ENCODE results near the gene TCN2.
"Not testable (repeated sequence)": the region's sequence is repeated elsewhere in the genome, so short reads cannot be mapped to it uniquely, and the experiment has no call there.

TCN2 gene

DNA sequence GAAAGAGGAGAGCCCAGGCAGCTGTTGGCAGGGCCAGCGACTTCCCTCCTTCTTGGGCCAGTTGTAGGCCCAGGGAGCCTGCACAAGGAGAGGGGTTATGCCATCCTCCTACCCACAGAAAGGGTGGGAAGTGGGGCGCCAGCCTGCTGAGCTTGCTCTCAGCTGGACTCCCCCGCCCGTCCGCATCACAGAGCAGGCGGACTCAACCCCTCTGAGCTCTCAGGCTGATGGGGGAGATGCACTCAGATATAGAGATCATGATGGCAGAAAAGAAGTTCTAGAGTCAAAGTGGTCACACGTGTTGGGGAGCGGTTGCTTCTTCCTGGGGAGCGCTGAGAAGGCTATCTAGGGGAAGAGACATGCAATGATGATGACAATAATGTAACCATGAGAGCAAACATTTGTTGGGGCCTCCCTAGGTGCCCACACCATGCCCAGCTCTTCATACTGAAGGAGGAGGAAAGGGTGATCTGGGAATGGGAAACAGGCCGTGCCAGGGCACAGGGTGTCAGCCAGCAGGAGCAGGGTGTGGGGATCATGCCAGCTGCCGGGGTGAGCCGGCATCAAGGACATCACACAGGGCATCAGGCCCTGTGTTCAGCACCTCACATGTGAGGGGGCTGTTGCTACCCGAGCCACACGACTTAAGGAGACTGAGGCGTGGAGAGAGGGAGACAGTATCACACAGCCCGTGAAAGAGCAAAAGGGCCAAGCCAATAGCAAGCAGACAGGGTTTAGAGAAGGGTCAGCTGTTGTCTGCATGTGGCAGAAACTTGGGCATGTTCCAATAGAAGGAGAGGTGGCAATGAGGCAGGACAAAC is 36.3 kb downstream of the TCN2 start:
- no peak for DNase-seq (ENCODE audit: low read depth in 1 of 2, low spot score in 1 of 2)

DNA sequence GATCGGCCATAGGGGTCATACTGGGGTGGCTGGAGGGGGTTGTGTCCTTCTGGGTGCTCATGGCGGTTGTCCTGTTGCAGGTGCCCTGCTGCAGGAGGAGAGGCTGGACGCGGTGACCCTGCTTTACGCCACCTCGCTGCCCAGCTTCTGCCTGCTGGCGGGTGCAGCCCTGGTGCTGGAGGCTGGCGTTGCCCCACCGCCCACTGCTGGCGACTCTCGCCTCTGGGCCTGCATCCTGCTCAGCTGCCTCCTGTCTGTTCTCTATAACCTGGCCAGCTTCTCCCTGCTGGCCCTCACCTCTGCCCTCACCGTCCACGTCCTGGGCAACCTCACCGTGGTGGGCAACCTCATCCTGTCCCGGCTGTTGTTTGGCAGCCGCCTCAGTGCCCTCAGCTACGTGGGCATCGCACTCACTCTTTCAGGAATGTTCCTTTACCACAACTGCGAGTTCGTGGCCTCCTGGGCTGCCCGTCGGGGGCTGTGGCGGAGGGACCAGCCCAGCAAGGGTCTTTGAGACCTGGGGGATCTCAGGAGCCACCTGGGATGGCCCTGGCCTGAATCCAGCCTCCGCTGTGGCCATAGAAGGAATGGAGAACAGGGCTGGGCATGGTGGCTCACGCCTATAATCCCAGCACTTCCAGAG is 39.7 kb downstream of the TCN2 start:
- DNase-seq (ENCODE audit: low read depth in 1 of 2, low spot score in 1 of 2), result no peak

DNA sequence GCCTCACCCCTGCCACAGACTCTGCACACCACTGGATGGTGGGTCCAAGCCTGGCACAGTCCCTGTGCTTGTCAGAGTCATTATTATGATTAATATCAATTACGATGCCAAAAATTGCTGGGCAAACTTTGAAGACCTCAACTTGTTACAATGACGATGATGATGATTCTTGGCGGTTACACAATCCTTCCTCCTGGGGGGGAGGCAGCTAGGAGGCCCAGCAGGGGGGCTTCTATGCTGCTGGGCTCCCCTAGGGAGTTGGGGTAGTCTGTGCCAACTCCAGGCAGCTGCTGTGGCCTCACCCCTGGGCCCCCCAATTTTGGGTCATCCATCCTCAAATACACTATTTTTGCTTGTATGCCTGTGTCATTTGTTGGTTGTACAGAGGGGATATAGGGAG is 40.6 kb downstream of the TCN2 start:
- DNase-seq (ENCODE audit: low read depth in 1 of 2, low spot score in 1 of 2), result no peak

GRCh38 chr22:30648825-30649224 is 41.9 kb downstream of the TCN2 start:
- DNase-seq (ENCODE audit: low read depth in 1 of 2, low spot score in 1 of 2), result no peak

DNA sequence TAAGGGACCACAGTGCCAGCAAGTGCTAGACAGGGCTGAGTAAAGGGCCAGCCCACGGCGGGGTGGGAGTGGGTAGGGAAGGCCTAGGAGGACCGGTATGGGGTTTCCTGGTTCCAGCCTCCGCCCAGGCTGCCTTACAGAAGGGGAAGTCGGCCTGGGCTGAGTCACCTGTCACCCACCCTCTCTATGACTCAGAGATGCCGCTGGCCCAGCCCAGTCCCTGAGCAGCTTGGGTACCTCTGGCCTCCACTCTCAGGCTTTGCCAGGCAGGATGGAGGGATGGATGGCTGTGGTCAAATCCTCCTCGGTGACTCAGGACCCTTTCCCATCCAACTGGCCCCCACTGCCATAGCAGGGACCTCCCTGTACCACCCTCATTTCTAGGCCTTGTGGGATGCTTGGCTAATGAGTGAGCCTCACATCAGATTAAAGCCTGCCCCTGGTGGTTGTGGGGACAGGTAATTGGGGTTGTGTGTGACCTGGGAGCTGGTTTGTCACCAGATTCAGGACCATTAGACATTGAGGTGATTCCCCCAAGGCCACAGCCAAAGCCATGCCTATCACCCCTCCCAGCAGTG is 42.5 kb downstream of the TCN2 start:
- DNase-seq (ENCODE audit: low read depth in 1 of 2, low spot score in 1 of 2), result peak; percentile 45 to 65

- DNase-seq (ENCODE audit: low read depth in 1 of 2, low spot score in 1 of 2), result no peak
These were observed 43.6 kb downstream of the TCN2 start for GRCh38 chr22:30650508-30651116.

GRCh38 chr22:30652852-30653251 is 45.9 kb downstream of the TCN2 start:
- DNase-seq (ENCODE audit: low read depth in 1 of 2, low spot score in 1 of 2), result no peak

GRCh38 chr22:30654361-30654760 is 47.4 kb downstream of the TCN2 start:
- no peak for DNase-seq (ENCODE audit: low read depth in 1 of 2, low spot score in 1 of 2)

DNA sequence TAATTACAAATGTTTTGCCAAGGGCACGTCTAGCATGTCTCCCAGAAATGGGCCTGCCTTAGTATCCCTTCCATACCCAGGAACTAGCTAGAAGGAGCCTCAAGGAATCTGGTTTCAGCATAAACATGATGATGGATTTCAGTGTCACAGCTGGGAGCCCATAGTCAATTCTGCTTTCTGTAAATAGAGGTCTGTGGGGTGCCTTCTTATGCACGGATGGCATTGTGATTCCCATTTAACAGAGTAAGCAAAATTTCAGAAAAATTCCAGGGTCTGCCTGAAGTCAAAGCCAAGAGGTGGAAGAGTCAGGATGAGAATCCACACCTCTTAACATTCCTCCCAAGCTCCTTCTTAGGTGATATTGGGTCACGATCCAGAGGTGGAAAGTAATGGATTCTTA is 48.6 kb downstream of the TCN2 start:
- DNase-seq (ENCODE audit: low read depth in 1 of 2, low spot score in 1 of 2), result no peak

GRCh38 chr22:30662040-30662439 is 55.1 kb downstream of the TCN2 start:
- DNase-seq (ENCODE audit: low read depth in 1 of 2, low spot score in 1 of 2), result no peak

- no peak for DNase-seq (ENCODE audit: low read depth in 1 of 2, low spot score in 1 of 2)
These were observed 57.8 kb downstream of the TCN2 start for GRCh38 chr22:30664798-30665197.

DNA sequence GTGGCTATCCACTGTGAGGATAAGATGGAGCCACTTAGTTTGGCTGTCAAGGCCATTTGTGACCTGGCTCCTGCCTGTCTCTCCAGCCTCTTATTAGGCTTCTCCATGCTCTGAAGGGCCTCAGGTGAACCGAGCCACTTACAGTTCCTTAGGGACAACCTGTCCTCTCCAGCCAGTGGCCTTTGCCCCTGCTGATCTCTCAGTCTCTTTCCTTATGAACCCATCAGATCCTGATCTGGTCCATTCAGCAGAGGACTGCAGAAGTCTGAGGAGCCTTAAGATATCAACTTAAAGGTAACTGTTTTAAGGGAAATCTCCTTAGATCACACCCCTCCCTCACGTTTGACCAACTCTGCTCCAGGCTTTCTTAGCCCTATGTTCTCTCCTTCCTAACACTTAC is 58.3 kb downstream of the TCN2 start:
- no peak for DNase-seq (ENCODE audit: low read depth in 1 of 2, low spot score in 1 of 2)

GRCh38 chr22:30665786-30666185 is 58.8 kb downstream of the TCN2 start:
- no peak for DNase-seq (ENCODE audit: low read depth in 1 of 2, low spot score in 1 of 2)

- no peak for DNase-seq (ENCODE audit: low read depth in 1 of 2, low spot score in 1 of 2)
These were observed 60.1 kb downstream of the TCN2 start for GRCh38 chr22:30667107-30667493.

GRCh38 chr22:30667494-30668385 is 60.8 kb downstream of the TCN2 start, which contains the start of gene DUSP18:
DUSP18 (minus strand) TSS chr22:30667875; CDS start chr22:30664003, 3,872 bp downstream.
- peak; percentile 92 for DNase-seq (ENCODE audit: low read depth in 1 of 2, low spot score in 1 of 2)

GRCh38 chr22:30668386-30668710 is 61.4 kb downstream of the TCN2 start:
- no peak for DNase-seq (ENCODE audit: low read depth in 1 of 2, low spot score in 1 of 2)

GRCh38 chr22:30671071-30671470 is 64.1 kb downstream of the TCN2 start:
- DNase-seq (ENCODE audit: low read depth in 1 of 2, low spot score in 1 of 2), result no peak

DNA sequence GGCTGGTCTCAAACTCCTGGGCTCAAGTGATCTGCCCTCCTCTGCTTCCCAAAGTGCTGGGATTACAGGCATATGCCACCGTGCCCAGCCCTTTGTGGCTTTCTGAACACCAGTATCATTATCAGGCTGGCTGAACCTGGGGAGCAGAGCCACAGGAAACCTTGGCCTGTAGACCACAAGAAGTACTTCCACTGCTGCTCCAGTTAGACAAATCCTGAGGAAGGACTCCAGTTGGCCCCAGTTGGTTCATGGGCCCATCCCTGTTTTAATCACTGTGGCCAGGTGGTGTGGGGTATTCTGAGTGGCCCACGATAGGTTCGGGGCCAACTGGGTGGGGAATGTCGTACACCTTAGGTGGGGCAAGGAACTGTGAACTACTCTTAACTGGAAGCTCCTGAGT is 66.2 kb downstream of the TCN2 start:
- no peak for DNase-seq (ENCODE audit: low read depth in 1 of 2, low spot score in 1 of 2)

DNA sequence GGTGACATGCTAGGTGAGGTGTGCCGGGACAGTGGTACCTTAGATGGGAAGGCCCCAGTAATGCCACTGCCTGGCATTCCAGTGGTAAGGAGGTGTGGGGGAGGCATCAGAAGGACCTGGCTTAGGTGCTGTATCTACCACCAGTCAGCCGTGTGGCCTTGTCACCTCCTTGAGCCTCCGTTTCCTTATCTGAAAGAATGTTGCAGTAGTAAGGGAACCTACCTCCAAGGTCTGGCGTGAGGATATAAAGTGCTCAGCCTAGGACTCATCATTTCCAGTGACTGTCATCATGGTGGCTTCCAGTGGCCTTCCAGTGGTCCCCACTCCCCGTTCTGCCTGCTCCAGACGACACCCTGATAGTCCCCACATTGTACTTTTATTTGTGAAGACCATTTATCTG is 67.5 kb downstream of the TCN2 start:
- no peak for DNase-seq (ENCODE audit: low read depth in 1 of 2, low spot score in 1 of 2)

- DNase-seq (ENCODE audit: low read depth in 1 of 2, low spot score in 1 of 2), result no peak
These were observed 68.5 kb downstream of the TCN2 start for GRCh38 chr22:30675436-30675835.

DNA sequence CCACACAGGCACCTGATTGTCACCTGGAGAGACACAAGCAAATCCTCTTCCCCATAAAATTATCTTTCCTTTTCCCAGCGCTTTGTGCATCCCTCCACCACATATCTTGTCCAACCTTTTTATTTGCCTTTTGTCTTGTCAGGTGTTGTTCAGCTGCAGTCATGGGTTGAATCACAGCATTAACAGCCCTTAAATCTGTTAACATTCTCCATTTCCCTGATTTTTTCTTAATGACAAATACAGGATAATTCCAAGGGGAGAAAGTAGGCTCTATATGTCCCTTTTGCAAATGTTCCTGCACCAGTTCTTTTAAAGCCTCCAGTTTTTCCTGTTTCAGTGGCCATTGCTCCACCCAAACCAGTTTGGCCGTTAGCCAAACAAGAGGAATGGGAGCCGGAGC is 69.6 kb downstream of the TCN2 start:
- not testable (repeated sequence) for DNase-seq (ENCODE audit: low read depth in 1 of 2, low spot score in 1 of 2)
